KMS-11 (cell line): ENCODE measurements around the gene SIX6.

Source experiments
- H2AFZ ChIP-seq: fragments of 200-600 bp; sonication (generic); 2 replicates; pipeline ENCODE4 v1.6.1; 2016; ENCODE audit warnings: antibody characterized with exemption, mixed run types, low read depth
- H3K27ac ChIP-seq: fragments of 200-600 bp; sonication (generic); 2 replicates; pipeline ENCODE4 v1.6.1; 2016; ENCODE audit warnings: mild to moderate bottlenecking, mixed run types
- H3K27me3 ChIP-seq: fragments of 200-600 bp; sonication (generic); 2 replicates; pipeline ENCODE4 v1.6.1; 2017; ENCODE audit warnings: mild to moderate bottlenecking, low read depth, mixed run types, moderate library complexity; ENCODE audit not compliant: insufficient read depth
- H3K36me3 ChIP-seq: fragments of 200-600 bp; sonication (generic); 2 replicates; pipeline ENCODE4 v1.6.1; 2017; ENCODE audit warnings: mild to moderate bottlenecking, mixed run types; ENCODE audit not compliant: insufficient read depth
- H3K4me1 ChIP-seq: fragments of 200-600 bp; sonication (generic); 2 replicates; pipeline ENCODE4 v1.6.1; 2016; ENCODE audit warnings: mild to moderate bottlenecking, low read depth, mixed run types; ENCODE audit not compliant: poor library complexity, severe bottlenecking
- H3K4me2 ChIP-seq: fragments of 200-600 bp; sonication (generic); 2 replicates; pipeline ENCODE4 v1.7.0; 2016; ENCODE audit warnings: mild to moderate bottlenecking, mixed run types
- H3K4me3 ChIP-seq: fragments of 200-600 bp; sonication (generic); IDR thresholded peaks from 2 replicates; pipeline ENCODE4 v1.6.1; 2017; ENCODE audit warnings: low read depth, low read length, mixed read lengths; ENCODE audit not compliant: insufficient read depth
- H3K79me2 ChIP-seq: fragments of 200-600 bp; sonication (generic); 2 replicates; pipeline ENCODE4 v1.6.1; 2016; ENCODE audit warnings: low read depth, mixed run types; ENCODE audit not compliant: insufficient read depth
- H3K9ac ChIP-seq: fragments of 200-600 bp; sonication (generic); 2 replicates; pipeline ENCODE4 v1.6.1; 2016; ENCODE audit warnings: mild to moderate bottlenecking, mixed run types
- H4K20me1 ChIP-seq: fragments of 200-600 bp; sonication (generic); 2 replicates; pipeline ENCODE4 v1.6.1; 2016; ENCODE audit warnings: mild to moderate bottlenecking, mixed run types; ENCODE audit not compliant: insufficient read depth
- TF ChIP-seq, protein P1 (sequence below): fragments of 200-600 bp; sonication (generic); conservative IDR thresholded peaks from 2 replicates; pipeline ENCODE4 v1.6.1; 2017; ENCODE audit warnings: low read depth, mild to moderate bottlenecking, antibody characterized with exemption, low read length, moderate library complexity, mixed read lengths

SIX6 gene

GRCh38 chr14:60502541-60502940 is 6.4 kb upstream of the SIX6 start:
- H3K4me2 ChIP-seq = no peak overlapping the region
- no peaks in the 10 kb centered on the region for H3K27me3 ChIP-seq
- TF ChIP-seq, protein P1, sequence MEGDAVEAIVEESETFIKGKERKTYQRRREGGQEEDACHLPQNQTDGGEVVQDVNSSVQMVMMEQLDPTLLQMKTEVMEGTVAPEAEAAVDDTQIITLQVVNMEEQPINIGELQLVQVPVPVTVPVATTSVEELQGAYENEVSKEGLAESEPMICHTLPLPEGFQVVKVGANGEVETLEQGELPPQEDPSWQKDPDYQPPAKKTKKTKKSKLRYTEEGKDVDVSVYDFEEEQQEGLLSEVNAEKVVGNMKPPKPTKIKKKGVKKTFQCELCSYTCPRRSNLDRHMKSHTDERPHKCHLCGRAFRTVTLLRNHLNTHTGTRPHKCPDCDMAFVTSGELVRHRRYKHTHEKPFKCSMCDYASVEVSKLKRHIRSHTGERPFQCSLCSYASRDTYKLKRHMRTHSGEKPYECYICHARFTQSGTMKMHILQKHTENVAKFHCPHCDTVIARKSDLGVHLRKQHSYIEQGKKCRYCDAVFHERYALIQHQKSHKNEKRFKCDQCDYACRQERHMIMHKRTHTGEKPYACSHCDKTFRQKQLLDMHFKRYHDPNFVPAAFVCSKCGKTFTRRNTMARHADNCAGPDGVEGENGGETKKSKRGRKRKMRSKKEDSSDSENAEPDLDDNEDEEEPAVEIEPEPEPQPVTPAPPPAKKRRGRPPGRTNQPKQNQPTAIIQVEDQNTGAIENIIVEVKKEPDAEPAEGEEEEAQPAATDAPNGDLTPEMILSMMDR = no peak
- H3K79me2 ChIP-seq = no peaks in the 10 kb centered on the region
- no peaks in the 10 kb centered on the region for H4K20me1 ChIP-seq
- H3K36me3 ChIP-seq = no peaks in the 10 kb centered on the region
- no peaks in the 10 kb centered on the region for H3K4me1 ChIP-seq
- H3K9ac ChIP-seq = no peak overlapping the region
- no peak overlapping the region for H3K4me3 ChIP-seq
- H2AFZ ChIP-seq = no peak overlapping the region
- no peak overlapping the region for H3K27ac ChIP-seq

DNA sequence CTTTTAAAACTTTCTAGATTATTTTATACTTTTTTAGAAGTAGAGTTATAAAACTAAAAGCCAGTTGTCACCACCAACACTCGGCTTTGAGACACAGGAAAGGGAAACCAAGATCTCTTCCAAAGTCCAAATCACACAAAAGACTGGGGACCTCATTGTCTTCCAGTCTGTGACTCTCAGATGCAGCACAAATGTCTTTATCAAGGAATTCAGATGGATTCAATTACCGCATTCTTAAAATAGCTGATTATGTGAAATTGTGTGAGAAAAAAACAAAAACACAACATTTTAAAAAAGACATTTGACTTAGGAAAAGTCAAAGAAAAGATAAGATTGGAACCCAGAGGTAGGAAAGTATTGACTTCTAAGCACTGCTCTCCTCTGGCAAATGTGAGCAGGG is 3.5 kb upstream of the SIX6 start:
- no peaks in the 10 kb centered on the region for H3K36me3 ChIP-seq
- H2AFZ ChIP-seq = no peak overlapping the region
- H3K27ac ChIP-seq = no peak overlapping the region
- H3K79me2 ChIP-seq = no peaks in the 10 kb centered on the region
- TF ChIP-seq, protein P1 = no peak
- H3K4me3 ChIP-seq = no peak overlapping the region
- no peaks in the 10 kb centered on the region for H4K20me1 ChIP-seq
- no peaks in the 10 kb centered on the region for H3K27me3 ChIP-seq
- H3K4me1 ChIP-seq = no peaks in the 10 kb centered on the region
- no peak overlapping the region for H3K4me2 ChIP-seq
- no peak overlapping the region for H3K9ac ChIP-seq

DNA sequence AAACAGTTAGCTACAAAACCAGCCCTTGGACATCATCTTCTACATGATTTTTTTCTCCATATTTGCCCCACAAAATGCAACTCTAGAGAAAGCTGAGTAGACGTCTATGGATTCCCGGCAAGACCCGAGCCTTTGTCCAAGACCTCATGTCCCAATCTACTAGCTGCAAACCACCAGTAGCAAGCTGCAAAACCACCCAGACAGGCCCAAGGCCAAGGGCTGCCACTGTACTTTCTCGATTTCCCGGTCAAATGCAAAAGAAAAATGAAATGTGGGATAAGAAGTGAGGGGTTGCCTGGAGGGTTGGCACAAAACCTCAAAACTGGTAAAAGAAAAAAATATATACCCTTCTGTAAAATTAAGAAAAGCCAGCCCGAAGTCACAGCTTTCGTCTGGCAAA is 2.9 kb upstream of the SIX6 start:
- H3K4me1 ChIP-seq = no peaks in the 10 kb centered on the region
- H3K9ac ChIP-seq = no peak overlapping the region
- TF ChIP-seq, protein P1 = no peak
- H3K27me3 ChIP-seq = no peaks in the 10 kb centered on the region
- H3K4me3 ChIP-seq = no peak overlapping the region
- H3K4me2 ChIP-seq = no peak overlapping the region
- no peak overlapping the region for H3K27ac ChIP-seq
- no peaks in the 10 kb centered on the region for H3K79me2 ChIP-seq
- no peaks in the 10 kb centered on the region for H3K36me3 ChIP-seq
- no peak overlapping the region for H2AFZ ChIP-seq
- H4K20me1 ChIP-seq = no peaks in the 10 kb centered on the region

DNA sequence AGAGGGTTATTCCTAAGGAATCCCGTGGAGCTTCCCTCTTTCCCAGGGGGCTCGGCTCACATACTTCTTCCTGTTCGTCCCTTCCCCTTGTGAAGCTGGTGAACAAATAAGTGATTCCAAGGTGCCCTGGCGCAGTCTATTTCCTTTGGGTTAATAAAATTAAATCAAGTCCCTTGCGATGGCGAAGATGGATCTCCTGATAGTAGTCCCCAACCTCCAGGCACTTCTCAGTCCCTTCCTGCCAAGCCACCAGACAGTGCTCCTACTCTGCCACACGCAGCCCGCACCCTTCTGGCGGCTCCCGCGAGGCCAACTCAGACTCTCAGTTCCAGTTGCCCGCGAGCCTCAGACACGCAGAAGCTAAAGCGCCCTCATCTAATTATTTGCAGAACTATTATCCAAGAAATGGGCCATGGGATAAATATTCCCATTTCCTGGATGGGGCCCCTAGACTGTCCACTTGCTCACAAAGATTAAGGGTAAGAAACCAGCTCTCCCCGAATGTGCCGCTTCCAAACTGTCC is 2.4 kb upstream of the SIX6 start:
- no peaks in the 10 kb centered on the region for H3K79me2 ChIP-seq
- no peak overlapping the region for H3K9ac ChIP-seq
- no peaks in the 10 kb centered on the region for H3K27me3 ChIP-seq
- no peaks in the 10 kb centered on the region for H3K36me3 ChIP-seq
- H3K27ac ChIP-seq = no peak overlapping the region
- no peak overlapping the region for H2AFZ ChIP-seq
- no peak overlapping the region for H3K4me3 ChIP-seq
- TF ChIP-seq, protein P1 = no peak
- no peak overlapping the region for H3K4me2 ChIP-seq
- no peaks in the 10 kb centered on the region for H3K4me1 ChIP-seq
- no peaks in the 10 kb centered on the region for H4K20me1 ChIP-seq
